ENCODE measurements around the gene COL4A2.
"Not testable (repeated sequence)": the region's sequence is repeated elsewhere in the genome, so short reads cannot be mapped to it uniquely, and the experiment has no call there.

The COL4A2 gene

DNA sequence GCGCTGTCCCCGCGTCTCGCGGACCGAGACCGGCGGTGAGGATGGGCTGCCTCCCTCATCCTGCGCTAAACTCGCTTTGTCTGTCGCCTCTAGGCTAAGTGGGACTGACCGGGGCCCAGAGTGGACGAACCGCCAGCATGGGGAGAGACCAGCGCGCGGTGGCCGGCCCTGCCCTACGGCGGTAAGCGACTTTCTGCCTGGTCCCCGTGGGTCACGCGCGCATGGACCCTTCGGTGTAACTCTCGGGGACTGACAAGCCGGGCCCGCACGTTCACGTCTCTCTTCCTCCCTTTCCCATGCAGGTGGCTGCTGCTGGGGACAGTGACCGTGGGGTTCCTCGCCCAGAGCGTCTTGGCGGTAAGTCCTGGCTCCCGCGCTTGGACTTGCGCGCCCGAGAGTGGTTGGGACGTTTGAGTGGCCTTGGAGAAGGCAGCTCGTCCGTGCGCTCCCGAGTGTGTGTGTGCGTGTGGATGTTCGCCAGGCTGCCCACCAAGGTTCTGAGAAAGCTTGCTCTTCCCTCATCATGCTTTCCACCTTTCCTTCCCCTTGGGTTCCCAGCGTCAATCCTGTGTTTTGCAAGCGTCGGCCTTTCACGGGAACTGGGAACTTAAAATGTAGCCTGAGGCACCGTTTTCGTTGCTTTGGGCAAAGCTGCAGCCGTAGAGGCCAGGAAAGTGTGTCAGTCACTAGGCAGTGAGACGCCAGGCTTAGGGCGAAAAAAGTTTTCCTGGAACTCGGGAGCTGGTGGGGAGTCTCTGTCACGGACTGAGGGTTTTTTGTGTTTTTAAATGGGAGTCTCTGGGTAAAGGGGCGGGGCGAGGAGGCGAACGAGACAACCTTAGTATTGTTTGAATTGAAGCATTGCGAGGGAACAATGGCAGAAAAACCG is 927 bp downstream of the COL4A2 start:
- no peak for DNase-seq (ENCODE audit: low spot score)

DNA sequence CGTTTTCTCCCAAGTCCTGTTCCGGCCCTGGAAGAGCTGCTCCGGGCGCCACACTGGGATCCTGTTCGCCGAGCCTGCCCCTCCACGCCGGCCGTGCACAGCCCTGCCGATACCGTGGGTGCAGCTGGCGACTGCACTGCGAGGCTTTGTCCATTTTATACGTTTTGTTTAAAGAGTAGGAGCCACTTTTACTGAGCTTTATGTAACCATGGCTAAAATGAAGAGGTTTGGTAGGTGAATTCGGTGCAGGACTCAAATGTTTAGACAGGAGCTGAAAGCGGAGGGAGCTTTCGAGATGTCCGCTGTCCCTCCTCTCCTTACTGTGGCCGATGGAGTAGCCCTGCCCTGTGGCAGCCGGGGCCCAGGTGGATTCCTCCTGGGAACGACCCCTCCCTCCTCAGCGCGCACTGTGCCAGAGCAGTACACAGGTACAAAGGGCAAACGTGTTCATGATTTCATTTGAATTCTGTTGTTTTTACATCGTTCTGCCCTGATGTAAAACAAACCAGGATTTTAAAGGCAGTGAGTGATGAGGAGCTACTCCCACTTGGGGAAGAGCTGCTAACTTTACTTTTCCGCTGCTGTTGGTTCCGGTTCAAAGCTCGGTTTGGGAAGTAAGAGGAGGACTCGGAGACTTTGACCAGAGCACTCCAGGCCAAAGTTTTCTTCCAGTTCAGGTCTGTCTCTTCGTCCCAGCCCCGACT is 1.7 kb downstream of the COL4A2 start:
- DNase-seq (ENCODE audit: low spot score), result no peak

DNA sequence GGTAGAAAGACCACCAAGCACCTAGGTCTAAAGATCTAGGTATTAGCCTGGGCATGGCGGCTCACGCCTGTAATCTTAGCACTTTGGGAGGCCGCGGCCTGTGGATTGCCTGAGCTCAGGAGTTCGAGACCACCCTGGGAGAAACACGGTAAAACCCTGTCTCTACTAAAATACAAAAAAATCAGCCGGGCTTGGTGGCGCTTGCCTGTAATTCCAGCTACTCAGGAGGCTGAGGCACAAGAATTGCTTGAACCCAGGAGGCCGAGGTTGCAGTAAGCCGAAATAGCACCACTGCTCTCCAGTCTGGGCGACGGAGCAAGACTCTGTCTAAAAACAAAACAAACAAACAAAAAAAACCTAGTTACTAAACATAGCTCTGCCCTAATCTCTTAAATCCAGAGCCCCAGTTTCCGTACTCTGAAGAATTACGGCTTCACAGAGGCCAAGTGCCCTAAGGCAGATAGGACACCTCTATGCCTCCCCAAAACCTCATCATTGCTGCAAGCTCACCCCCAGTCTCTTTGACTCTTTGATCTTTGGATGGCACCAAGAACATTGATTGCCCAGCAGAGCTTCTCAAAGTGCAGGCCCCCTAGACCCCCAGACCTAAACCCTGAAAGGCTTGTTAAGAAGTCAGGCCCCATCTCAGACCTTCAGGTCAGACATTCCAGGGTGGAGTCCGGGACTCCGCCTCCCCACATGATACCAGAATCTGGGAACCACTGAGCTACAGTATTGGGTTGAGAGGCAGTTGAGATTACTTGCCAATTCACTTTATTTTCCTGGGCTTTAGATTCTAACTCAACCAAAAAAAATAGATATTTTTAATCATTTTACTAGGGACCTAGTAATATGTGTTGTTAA is 2.8 kb downstream of the COL4A2 start:
- DNase-seq (ENCODE audit: low spot score), result no peak

- DNase-seq (ENCODE audit: low spot score), result no peak
Observed at GRCh38 chr13:110310541-110311442, 3.7 kb downstream of the COL4A2 start.

DNA sequence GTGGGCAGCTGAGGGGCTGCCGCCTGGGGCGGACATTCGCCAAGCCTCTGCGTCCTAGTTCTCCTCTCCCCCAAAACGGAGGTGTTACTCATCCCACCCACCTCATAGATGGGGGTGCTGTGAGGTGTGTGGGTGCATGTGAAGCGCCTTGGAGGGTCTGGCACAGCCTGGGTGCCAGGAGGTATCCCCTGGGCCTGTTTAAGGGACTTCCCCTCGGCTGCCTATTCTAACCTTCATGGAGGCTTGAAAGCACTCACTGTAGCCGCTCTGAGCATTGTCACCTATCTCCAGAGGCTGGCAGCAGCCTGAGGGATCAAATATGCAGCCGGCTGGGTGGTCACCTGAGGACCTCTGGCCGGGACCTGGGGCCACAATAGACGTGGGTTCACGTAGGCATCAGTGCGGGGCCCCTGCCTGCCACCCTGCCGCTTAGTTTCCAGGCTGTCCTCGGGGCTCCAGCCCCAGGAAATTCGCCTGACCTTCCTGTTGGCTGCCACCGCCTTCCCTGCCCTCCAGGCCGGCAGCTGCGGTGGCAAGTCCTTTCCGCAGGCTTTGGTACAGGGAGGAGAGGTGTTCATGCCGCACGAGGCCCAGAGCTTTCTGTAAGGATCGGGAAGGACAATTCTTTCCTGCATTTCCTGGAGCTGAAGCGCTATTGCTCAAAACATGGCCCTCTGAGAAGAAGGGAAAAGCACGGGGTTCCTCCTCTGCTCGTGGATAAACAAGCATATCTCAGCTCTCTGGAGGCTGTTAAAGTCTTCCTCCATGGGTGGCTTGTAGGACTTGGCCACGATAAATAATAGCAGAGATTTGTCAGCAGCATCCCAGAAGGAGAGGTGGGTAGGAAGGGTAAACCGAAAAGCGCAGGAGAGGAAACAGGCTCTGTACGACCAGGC is 4.6 kb downstream of the COL4A2 start:
- DNase-seq (ENCODE audit: low spot score), result no peak

GRCh38 chr13:110312339-110313031 is 5.4 kb downstream of the COL4A2 start:
- no peak for DNase-seq (ENCODE audit: low spot score)

DNA sequence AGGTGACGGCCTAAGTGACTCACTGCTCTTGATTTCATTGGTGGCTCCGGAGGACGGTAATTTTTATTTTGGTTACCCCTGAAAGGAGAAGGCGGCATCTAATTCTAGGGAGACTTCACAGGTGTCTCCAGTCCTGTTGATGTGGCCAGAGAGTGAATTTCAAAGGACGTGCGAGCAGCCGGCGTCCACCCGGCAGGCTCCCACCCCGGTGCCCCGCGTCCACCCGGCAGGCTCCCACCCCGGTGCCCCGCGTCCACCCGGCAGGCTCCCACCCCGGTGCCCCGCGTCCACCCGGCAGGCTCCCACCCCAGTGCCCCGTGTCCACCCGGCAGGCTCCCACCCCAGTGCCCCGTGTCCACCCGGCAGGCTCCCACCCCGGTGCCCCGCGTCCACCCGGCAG is 6.2 kb downstream of the COL4A2 start:
- DNase-seq (ENCODE audit: low spot score), result not testable (repeated sequence)

GRCh38 chr13:110313733-110314132 is 6.6 kb downstream of the COL4A2 start:
- DNase-seq (ENCODE audit: low spot score), result not testable (repeated sequence)

- DNase-seq (ENCODE audit: low spot score), result no peak
Observed at GRCh38 chr13:110314516-110315245, 7.6 kb downstream of the COL4A2 start.

DNA sequence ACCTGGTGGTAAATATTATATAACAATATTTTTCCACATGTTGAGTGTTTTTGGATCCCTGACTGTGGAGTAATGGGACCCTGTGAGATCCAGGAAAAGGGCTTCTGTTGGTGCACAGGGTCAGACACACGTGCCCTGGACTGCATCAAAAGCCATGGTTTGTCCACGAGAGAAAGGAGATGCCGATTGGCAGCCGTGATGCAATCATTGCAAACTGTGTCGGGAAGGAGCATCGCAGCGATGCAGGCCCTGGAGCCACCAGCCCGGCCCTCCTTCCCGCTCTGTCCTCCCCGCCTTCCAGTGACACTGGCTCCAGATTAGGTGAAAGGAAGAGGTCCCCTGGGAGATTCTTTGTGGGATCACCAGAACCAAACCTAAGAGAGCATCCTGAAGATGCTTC is 9.1 kb downstream of the COL4A2 start:
- no peak for DNase-seq (ENCODE audit: low spot score)

DNA sequence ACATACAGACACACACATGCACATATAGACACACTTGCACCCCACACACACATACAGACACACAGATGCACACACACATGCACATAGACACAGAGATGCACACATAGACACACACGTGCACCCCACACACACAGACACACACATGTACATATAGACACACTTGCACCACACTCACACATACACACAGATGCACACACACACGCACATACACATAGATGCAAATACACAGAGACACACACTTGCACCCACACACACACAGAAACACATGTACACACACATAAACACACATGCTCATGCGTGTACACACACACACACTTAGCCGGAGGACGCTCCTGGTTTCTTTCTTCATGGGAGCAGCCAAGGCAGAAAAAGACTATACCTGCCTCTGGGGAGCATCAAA is 10.0 kb downstream of the COL4A2 start:
- DNase-seq (ENCODE audit: low spot score), result no peak

- no peak for DNase-seq (ENCODE audit: low spot score)
Observed at GRCh38 chr13:110317496-110318195, 10.6 kb downstream of the COL4A2 start.

DNA sequence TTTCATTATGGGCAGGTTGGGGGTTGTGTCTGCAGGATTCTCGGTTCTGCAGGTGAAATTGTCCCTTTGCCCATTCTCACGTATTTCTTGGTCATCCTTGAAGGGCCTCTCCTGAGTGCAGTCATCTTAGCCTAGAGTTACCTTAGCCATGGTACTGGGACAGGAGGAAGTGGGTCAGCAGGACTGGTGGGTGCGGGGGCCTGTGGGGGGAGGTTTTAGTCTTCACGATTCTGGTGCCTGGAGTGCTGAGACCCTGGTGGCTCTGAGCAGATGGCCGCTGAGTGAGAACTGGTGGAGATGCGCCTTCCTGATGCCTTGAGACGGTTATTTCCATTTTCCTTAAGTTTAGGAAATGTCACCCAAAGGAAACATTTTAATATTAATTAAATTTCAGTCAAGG is 11.8 kb downstream of the COL4A2 start:
- no peak for DNase-seq (ENCODE audit: low spot score)

GRCh38 chr13:110319397-110319773 is 12.3 kb downstream of the COL4A2 start:
- DNase-seq (ENCODE audit: low spot score), result no peak

GRCh38 chr13:110319774-110320509 is 12.9 kb downstream of the COL4A2 start:
- no peak for DNase-seq (ENCODE audit: low spot score)

GRCh38 chr13:110320645-110321044 is 13.6 kb downstream of the COL4A2 start:
- no peak for DNase-seq (ENCODE audit: low spot score)

GRCh38 chr13:110321573-110321972 is 14.5 kb downstream of the COL4A2 start:
- not testable (repeated sequence) for DNase-seq (ENCODE audit: low spot score)

All from CD4-positive, alpha-beta T cell treated with Interleukin-15 for 4 hours (primary cell).